Subcutaneous abdominal adipose tissue (tissue), 5 donors: ENCODE results near the gene SSBP2.

Source experiments
- H3K27ac ChIP-seq: one replicate; pipeline ENCODE4 v1.7.0; 2013; ENCODE audit warnings: low read depth, mild to moderate bottlenecking, inconsistent platforms, low read length, moderate library complexity
- H3K27me3 ChIP-seq, 5 donors: one replicate each; pipeline ENCODE4 v1.7.0; 2013; ENCODE audit warnings: low read length in 5 of 5, inconsistent platforms in 1 of 5; ENCODE audit not compliant: control insufficient read depth in 5 of 5, insufficient read depth in 4 of 5
- H3K36me3 ChIP-seq, 5 donors: one replicate each; pipeline ENCODE4 v1.7.0; 2013; ENCODE audit warnings: low read length in 5 of 5; ENCODE audit not compliant: control insufficient read depth in 5 of 5, insufficient read depth in 5 of 5
- H3K4me1 ChIP-seq, 5 donors: one replicate each; pipeline ENCODE4 v1.7.0; 2013; ENCODE audit warnings: low read length in 5 of 5, mild to moderate bottlenecking in 3 of 5, moderate library complexity in 1 of 5; ENCODE audit not compliant: control insufficient read depth in 5 of 5, insufficient read depth in 5 of 5
- H3K4me3 ChIP-seq, 5 donors: one replicate each; pipeline ENCODE4 v1.7.0; 2013; ENCODE audit warnings: low read length in 5 of 5, low read depth in 1 of 5
- H3K9ac ChIP-seq, 5 donors: one replicate each; pipeline ENCODE4 v1.7.0; 2013; ENCODE audit warnings: low read length in 5 of 5, mild to moderate bottlenecking in 4 of 5, moderate library complexity in 3 of 5
- H3K9me3 ChIP-seq, 5 donors: one replicate each; pipeline ENCODE4 v1.7.0; 2013; ENCODE audit warnings: low read length in 5 of 5; ENCODE audit not compliant: control insufficient read depth in 5 of 5
- donor health status: healthy.
- donor health status: healthy.
- donor health status: healthy.
- donor health status: healthy.
- donor health status: healthy.

Gene SSBP2

GRCh38 chr5:81426359-81427030 lies 324.4 kb downstream of the SSBP2 start:
- no peak overlapping the region for H3K27ac ChIP-seq
- H3K4me1 ChIP-seq = peaks cover 0 to 14% (median 11%) of the 10 kb centered on the region in 5 donors
- H3K9ac ChIP-seq = no peak overlapping the region
- no peaks in the 10 kb centered on the region for H3K27me3 ChIP-seq
- H3K9me3 ChIP-seq = no peaks in the 10 kb centered on the region
- H3K4me3 ChIP-seq = no peak overlapping the region
- peaks cover 0 to 8% (median 3%) of the 10 kb centered on the region in 5 donors for H3K36me3 ChIP-seq

GRCh38 chr5:81425569-81425968 lies 325.3 kb downstream of the SSBP2 start:
- peaks cover 0 to 11% (median 3%) of the 10 kb centered on the region in 5 donors for H3K36me3 ChIP-seq
- H3K9ac ChIP-seq = no peak overlapping the region
- peaks cover 0 to 14% (median 11%) of the 10 kb centered on the region in 5 donors for H3K4me1 ChIP-seq
- no peaks in the 10 kb centered on the region for H3K27me3 ChIP-seq
- no peak overlapping the region for H3K4me3 ChIP-seq
- no peak overlapping the region for H3K27ac ChIP-seq
- no peaks in the 10 kb centered on the region for H3K9me3 ChIP-seq

GRCh38 chr5:81424728-81425127 lies 326.2 kb downstream of the SSBP2 start:
- no peaks in the 10 kb centered on the region for H3K27me3 ChIP-seq
- no peaks in the 10 kb centered on the region for H3K9me3 ChIP-seq
- no peak overlapping the region for H3K27ac ChIP-seq
- H3K9ac ChIP-seq = no peak overlapping the region
- peaks cover 0 to 14% (median 11%) of the 10 kb centered on the region in 5 donors for H3K4me1 ChIP-seq
- peaks cover 4 to 16% (median 8%) of the 10 kb centered on the region in 5 donors for H3K36me3 ChIP-seq
- H3K4me3 ChIP-seq = no peak overlapping the region

GRCh38 chr5:81422671-81423070 lies 328.2 kb downstream of the SSBP2 start:
- Histone ChIP-seq H3K27ac (no peak overlapping the region), H3K4me3 (no peak overlapping the region), H3K4me1 (peaks cover 0 to 14% (median 11%) of the 10 kb centered on the region in 5 donors), H3K27me3 (no peaks in the 10 kb centered on the region), H3K9me3 (no peaks in the 10 kb centered on the region), H3K9ac (no peak overlapping the region), H3K36me3 (peaks cover 8 to 25% (median 14%) of the 10 kb centered on the region in 5 donors)

GRCh38 chr5:81420039-81420667 lies 330.7 kb downstream of the SSBP2 start:
- Histone ChIP-seq H3K27ac (no peak overlapping the region), H3K36me3 (peaks cover 8 to 25% (median 15%) of the 10 kb centered on the region in 5 donors), H3K4me1 (peaks cover 0 to 4% (median 0%) of the 10 kb centered on the region in 5 donors), H3K9me3 (no peaks in the 10 kb centered on the region), H3K4me3 (no peak overlapping the region), H3K27me3 (no peaks in the 10 kb centered on the region), H3K9ac (no peak overlapping the region)

GRCh38 chr5:81418606-81419005 lies 332.3 kb downstream of the SSBP2 start:
- Histone ChIP-seq H3K27ac (no peak overlapping the region), H3K4me3 (no peak overlapping the region), H3K9ac (no peak overlapping the region), H3K4me1 (peaks cover 0 to 4% (median 0%) of the 10 kb centered on the region in 5 donors), H3K36me3 (peaks cover 8 to 28% (median 16%) of the 10 kb centered on the region in 5 donors), H3K27me3 (no peaks in the 10 kb centered on the region), H3K9me3 (no peaks in the 10 kb centered on the region)

GRCh38 chr5:81417052-81417451 lies 333.8 kb downstream of the SSBP2 start:
- no peak overlapping the region for H3K4me3 ChIP-seq
- H3K27ac ChIP-seq = no peak overlapping the region
- no peaks in the 10 kb centered on the region for H3K4me1 ChIP-seq
- H3K9me3 ChIP-seq = no peaks in the 10 kb centered on the region
- H3K9ac ChIP-seq = no peak overlapping the region
- peaks cover 8 to 24% (median 16%) of the 10 kb centered on the region in 5 donors for H3K36me3 ChIP-seq
- H3K27me3 ChIP-seq = no peaks in the 10 kb centered on the region

- no peak overlapping the region for H3K27ac ChIP-seq
- H3K9me3 ChIP-seq = no peaks in the 10 kb centered on the region
- peaks cover 0 to 24% (median 13%) of the 10 kb centered on the region in 5 donors for H3K4me1 ChIP-seq
- no peak overlapping the region for H3K4me3 ChIP-seq
- no peak overlapping the region for H3K9ac ChIP-seq
- peaks cover 0 to 5% (median 2%) of the 10 kb centered on the region in 5 donors for H3K36me3 ChIP-seq
- no peaks in the 10 kb centered on the region for H3K27me3 ChIP-seq
Observed at GRCh38 chr5:81409896-81410295, 341.0 kb downstream of the SSBP2 start.

- Histone ChIP-seq H3K4me1 (peaks cover 0 to 24% (median 13%) of the 10 kb centered on the region in 5 donors), H3K27me3 (no peaks in the 10 kb centered on the region), H3K27ac (no peak overlapping the region), H3K9me3 (no peaks in the 10 kb centered on the region), H3K4me3 (no peak overlapping the region), H3K36me3 (peaks cover 0 to 2% (median 0%) of the 10 kb centered on the region in 5 donors), H3K9ac (no peak overlapping the region)
Observed at GRCh38 chr5:81409361-81409760, 341.5 kb downstream of the SSBP2 start.

GRCh38 chr5:81408496-81408895 lies 342.4 kb downstream of the SSBP2 start:
- H3K4me1 ChIP-seq = peaks cover 0 to 24% (median 13%) of the 10 kb centered on the region in 5 donors

More at GRCh38 chr5:81408496-81408895, 342.4 kb downstream of the SSBP2 start:
- Histone ChIP-seq H3K9ac (no peak overlapping the region), H3K27me3 (no peaks in the 10 kb centered on the region), H3K9me3 (no peaks in the 10 kb centered on the region), H3K4me3 (no peak overlapping the region), H3K36me3 (peaks cover 0 to 2% (median 0%) of the 10 kb centered on the region in 5 donors), H3K27ac (no peak overlapping the region)
